Activated CD4-positive, alpha-beta T cell treated with anti-CD3 and anti-CD28 coated beads, Interleukin-2, amount 10 ng/mL, durations not matched to agents 24 days and 14 days (primary cell): ENCODE measurements around the gene FILIP1L. TPM values are rescaled to one million over a fixed set of nuclear protein-coding genes. Genes with fewer than 3 reads are reported as not detected.

Experiments
- DNase-seq: peaks from one replicate; pipeline ENCODE4 v3.0.0; 2022
- H3K27ac Mint-ChIP-seq: one replicate; pipeline ENCODE4 v1.8.0; 2022; ENCODE audit warnings: mild to moderate bottlenecking, mixed read lengths
- H3K27me3 Mint-ChIP-seq: one replicate; pipeline ENCODE4 v1.8.0; 2022; ENCODE audit warnings: mixed read lengths
- H3K36me3 Mint-ChIP-seq: one replicate; pipeline ENCODE4 v1.8.0; 2022; ENCODE audit warnings: low read depth, mild to moderate bottlenecking, mixed read lengths
- H3K4me1 Mint-ChIP-seq: one replicate; pipeline ENCODE4 v1.8.0; 2021; ENCODE audit warnings: mixed read lengths
- H3K4me3 Mint-ChIP-seq: one replicate; pipeline ENCODE4 v1.8.0; 2022; ENCODE audit warnings: mild to moderate bottlenecking, moderate library complexity, mixed read lengths
- H3K9me3 Mint-ChIP-seq: one replicate; pipeline ENCODE4 v1.8.0; 2021; ENCODE audit warnings: mixed read lengths
- intact Hi-C: fragments of 100-400 bp; cut with micrococcal nuclease; formaldehyde crosslinking; loops from one replicate; pipeline ENCODE4 v1.15.1; 2023
- total RNA-seq: library from RNA; stranded (reverse); gene quantifications from 2 replicates; pipeline ENCODE4 v1.2.3, GENCODE V29; 2022

Gene FILIP1L
- total RNA-seq, 1 donor from 2014 or later, result 1.4 TPM

- Mint-ChIP-seq H3K4me3 (no peak overlapping the region), H3K27ac (no peak overlapping the region), H3K4me1 (peaks cover 7% of the 10 kb centered on the region), H3K9me3 (no peaks in the 10 kb centered on the region), H3K36me3 (peaks cover 3% of the 10 kb centered on the region), H3K27me3 (no peaks in the 10 kb centered on the region)
- DNase-seq, result no peak
- intact Hi-C loops, result no loop called here
These were observed 152.4 kb downstream of the FILIP1L start for GRCh38 chr3:99961756-99962515.

DNA sequence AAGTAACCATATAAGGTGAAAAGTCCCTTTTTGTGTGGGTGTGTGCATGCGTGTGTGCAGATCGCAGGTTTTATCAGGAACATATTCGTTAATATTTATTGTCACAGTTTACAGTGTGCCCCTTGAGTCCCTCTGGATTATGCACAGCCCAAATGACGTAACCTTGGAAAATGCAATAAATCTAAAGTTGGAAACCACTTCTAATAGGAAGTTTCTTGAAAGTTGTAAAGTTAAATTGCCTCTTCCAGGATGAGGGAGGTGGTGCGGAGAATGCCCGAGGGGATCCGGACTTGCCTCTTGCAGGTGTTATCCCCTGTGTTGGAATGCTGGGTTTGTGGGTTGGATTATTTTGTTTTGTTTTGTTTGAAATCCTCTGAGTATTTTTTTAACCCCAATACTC lies 153.4 kb downstream of the FILIP1L start:
- Mint-ChIP-seq H3K4me1 (peaks cover 7% of the 10 kb centered on the region), H3K36me3 (peaks cover 3% of the 10 kb centered on the region), H3K4me3 (no peak overlapping the region), H3K9me3 (no peaks in the 10 kb centered on the region), H3K27me3 (no peaks in the 10 kb centered on the region), H3K27ac (no peak overlapping the region)
- intact Hi-C loops, result no loop called here
- DNase-seq, result no peak

DNA sequence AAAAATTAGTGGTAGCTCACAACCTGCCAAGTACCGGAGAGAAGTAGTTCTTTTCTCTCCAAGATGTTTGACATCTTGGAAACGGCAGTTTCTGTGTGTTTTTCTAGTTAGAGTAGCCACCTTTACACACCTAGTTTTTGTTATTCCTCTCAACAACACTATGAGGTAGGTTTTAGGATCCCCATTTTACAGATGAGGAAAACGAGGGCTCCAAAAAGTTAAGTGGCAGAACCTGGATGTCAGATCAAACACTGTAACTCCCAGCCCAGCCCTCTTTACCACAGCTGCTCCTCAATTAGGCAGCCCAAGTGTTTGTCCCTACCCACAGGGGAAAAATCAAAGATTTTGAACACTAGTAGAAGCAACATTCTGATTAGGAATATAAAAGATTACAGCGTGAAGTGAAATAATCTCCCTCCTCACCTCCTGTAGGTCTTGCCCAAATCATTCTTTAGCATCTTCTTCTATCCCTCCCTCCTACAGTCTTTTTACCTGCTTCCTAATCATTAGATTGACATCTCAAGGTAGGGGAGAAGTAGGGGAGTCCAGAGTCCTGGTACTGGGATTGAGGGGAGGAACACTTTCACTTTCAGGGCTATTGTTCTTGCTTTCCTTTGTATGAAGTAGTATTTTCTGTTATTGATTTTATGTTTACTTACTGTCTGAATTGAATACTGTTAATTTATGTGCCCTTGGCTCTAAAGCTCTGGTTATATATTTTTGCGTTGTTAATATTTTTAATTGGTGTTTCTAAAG lies 154.0 kb downstream of the FILIP1L start:
- Mint-ChIP-seq H3K36me3 (peaks cover 3% of the 10 kb centered on the region), H3K27ac (no peak overlapping the region), H3K4me1 (peaks cover 7% of the 10 kb centered on the region), H3K4me3 (no peak overlapping the region), H3K27me3 (no peaks in the 10 kb centered on the region), H3K9me3 (no peaks in the 10 kb centered on the region)
- no peak for DNase-seq
- intact Hi-C loops, result no loop called here

GRCh38 chr3:99958222-99958912 lies 155.9 kb downstream of the FILIP1L start:
- peaks cover 3% of the 10 kb centered on the region for H3K36me3 Mint-ChIP-seq
- H3K27me3 Mint-ChIP-seq, result no peaks in the 10 kb centered on the region
- no peaks in the 10 kb centered on the region for H3K9me3 Mint-ChIP-seq
- DNase-seq, result no peak
- H3K27ac Mint-ChIP-seq, result no peak overlapping the region
- peaks cover 3% of the 10 kb centered on the region for H3K4me1 Mint-ChIP-seq
- no peak overlapping the region for H3K4me3 Mint-ChIP-seq
- intact Hi-C loops, result no loop called here

DNA sequence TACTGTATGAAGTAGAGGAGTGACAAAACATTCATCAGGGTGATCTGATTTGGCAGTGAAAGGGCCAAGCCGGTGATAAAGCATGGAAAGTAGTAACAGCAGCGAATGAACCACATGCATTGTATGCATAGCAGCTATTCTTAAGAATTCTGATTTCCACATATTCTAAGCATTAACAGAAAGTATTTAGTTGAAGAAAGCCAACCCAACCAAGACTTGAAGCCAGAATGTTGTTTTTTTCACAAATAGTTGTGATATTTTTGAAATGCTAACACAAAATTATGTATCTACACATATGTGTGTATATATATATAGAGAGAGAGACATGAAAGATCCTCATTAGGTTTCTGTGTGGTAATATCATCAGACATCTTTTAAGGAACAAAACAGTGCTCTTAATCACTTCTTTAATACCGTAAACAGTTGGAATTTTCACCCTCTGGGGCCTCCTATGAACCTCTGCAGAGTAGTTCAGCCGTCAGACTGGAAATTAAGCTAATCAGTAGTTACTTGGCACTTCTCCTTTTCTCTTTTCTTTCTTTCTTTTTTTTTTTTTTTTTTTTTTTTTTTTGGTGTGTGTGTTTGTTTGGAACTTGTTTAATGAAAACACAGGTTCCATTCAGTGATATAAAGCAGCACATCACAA lies 157.0 kb downstream of the FILIP1L start:
- no peak overlapping the region for H3K27ac Mint-ChIP-seq
- no peaks in the 10 kb centered on the region for H3K27me3 Mint-ChIP-seq
- no peaks in the 10 kb centered on the region for H3K36me3 Mint-ChIP-seq
- intact Hi-C loops, result no loop called here
- no peak overlapping the region for H3K4me3 Mint-ChIP-seq
- H3K4me1 Mint-ChIP-seq, result peaks cover 3% of the 10 kb centered on the region
- no peak for DNase-seq
- H3K9me3 Mint-ChIP-seq, result no peaks in the 10 kb centered on the region

DNA sequence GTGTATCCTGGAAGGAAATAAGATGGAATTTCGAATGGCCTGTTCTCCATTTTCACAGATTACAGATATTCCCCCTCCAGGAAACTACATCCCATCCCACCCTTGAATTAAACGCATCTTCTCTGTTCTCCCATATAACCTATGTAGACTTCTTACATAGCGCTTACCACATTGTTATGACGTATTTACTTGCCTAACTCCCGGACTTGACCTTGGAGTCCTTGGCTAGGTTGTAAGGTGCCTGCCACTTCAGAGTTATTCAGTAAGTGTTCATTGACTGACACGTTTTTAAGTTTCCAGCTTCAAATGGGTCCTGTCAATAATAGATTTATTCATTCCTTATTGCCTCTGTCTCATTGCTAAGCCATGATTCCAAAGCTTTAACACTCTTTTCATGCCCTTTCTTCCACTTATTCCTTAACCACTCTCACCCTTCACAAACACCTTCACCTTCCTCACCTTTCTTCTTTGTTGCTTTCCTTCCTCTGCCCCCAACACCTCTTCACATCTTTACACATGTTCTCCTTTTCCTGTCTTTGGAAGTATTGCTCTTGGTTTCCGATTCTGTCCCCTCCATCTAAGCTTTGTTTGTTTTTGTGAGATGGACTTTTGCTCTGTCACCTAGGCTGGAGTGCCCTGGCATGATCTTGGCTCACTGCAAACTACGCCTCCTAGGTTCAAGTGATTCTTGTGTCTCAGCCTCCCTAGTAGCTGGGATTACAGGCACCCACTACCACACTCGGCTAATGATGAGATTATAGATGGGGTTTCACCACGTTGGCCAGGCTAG lies 158.3 kb downstream of the FILIP1L start:
- H3K4me3 Mint-ChIP-seq, result no peak overlapping the region
- H3K9me3 Mint-ChIP-seq, result no peaks in the 10 kb centered on the region
- intact Hi-C loops, result no loop called here
- H3K27me3 Mint-ChIP-seq, result no peaks in the 10 kb centered on the region
- no peak for DNase-seq
- no peaks in the 10 kb centered on the region for H3K36me3 Mint-ChIP-seq
- peaks cover 1% of the 10 kb centered on the region for H3K4me1 Mint-ChIP-seq
- no peak overlapping the region for H3K27ac Mint-ChIP-seq

DNA sequence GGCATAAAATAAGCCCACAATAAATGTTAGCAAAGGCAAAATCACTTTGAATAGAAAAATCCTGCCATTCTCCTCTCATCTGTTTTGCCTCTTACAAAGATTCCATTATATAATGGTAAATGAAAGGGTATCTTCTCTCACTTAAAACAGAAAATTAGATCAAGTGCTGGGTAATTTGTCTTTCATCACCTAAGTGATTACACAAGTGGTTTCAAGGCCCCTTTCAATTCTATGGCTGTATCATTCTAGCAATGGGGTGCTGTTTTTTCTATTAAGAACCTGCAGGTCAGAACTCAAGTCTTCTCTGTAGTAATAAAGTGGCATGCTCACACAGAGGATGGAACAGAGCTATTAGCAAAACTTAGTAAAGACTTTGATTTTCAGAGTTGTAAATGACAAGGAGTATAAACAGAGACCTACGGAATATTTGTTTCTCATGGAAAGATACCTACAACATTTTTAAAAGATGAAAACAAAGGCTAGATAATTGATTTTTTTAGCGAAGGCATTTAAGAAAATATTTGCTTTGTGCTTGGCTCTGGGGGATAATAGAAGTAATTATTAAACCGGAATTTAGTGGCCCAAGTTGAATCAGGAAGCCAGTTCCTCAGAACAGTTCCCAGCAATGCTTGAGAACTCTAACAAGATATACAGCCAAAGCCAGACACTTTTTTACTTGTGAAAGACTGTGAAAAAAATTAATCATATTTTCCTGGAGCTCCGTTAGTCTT lies 159.2 kb downstream of the FILIP1L start:
- intact Hi-C loops, result no loop called here

GRCh38 chr3:99953596-99953995 lies 160.7 kb downstream of the FILIP1L start:
- Mint-ChIP-seq H3K36me3 (no peaks in the 10 kb centered on the region), H3K27ac (no peak overlapping the region), H3K9me3 (no peaks in the 10 kb centered on the region), H3K27me3 (no peaks in the 10 kb centered on the region), H3K4me3 (no peak overlapping the region), H3K4me1 (peaks cover 6% of the 10 kb centered on the region)
- no peak for DNase-seq
- intact Hi-C loops, result no loop called here

More for the DNA sequence above, 159.2 kb downstream of the FILIP1L start:
- H3K27me3 Mint-ChIP-seq, result no peaks in the 10 kb centered on the region
- H3K36me3 Mint-ChIP-seq, result no peaks in the 10 kb centered on the region
- H3K4me1 Mint-ChIP-seq, result peaks cover 6% of the 10 kb centered on the region
- DNase-seq, result no peak
- no peak overlapping the region for H3K27ac Mint-ChIP-seq
- H3K9me3 Mint-ChIP-seq, result no peaks in the 10 kb centered on the region
- H3K4me3 Mint-ChIP-seq, result no peak overlapping the region

GRCh38 chr3:99952306-99952705 lies 162.0 kb downstream of the FILIP1L start:
- no peak for DNase-seq
- Mint-ChIP-seq H3K4me3 (no peak overlapping the region), H3K9me3 (no peaks in the 10 kb centered on the region), H3K4me1 (peaks cover 6% of the 10 kb centered on the region), H3K27me3 (no peaks in the 10 kb centered on the region), H3K27ac (no peak overlapping the region), H3K36me3 (no peaks in the 10 kb centered on the region)
- intact Hi-C loops, result no loop called here

DNA sequence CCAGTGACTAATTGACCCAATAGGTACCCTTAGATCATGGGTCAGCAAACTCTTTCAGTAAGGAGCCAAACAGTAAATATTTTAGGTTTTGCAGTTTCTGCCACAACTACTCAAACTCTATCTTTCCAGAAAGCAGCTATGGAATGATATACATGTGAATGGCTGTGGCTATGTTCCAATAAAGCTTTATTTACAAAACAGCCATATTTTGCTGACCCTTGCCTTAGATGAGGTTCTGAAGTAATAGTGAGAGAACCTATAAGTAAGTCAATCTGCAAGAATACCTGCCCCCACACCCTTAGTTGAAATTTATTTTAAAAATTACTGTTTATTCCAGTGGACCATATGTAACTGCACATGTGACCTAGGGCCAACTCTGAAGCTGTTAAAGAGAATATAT lies 162.6 kb downstream of the FILIP1L start:
- Mint-ChIP-seq H3K9me3 (no peaks in the 10 kb centered on the region), H3K27me3 (no peaks in the 10 kb centered on the region), H3K4me1 (peaks cover 6% of the 10 kb centered on the region), H3K4me3 (no peak overlapping the region), H3K36me3 (no peaks in the 10 kb centered on the region), H3K27ac (no peak overlapping the region)
- DNase-seq, result no peak
- intact Hi-C loops, result no loop called here

GRCh38 chr3:99950921-99951320 lies 163.4 kb downstream of the FILIP1L start:
- intact Hi-C loops, result no loop called here
- H3K9me3 Mint-ChIP-seq, result no peaks in the 10 kb centered on the region
- no peaks in the 10 kb centered on the region for H3K36me3 Mint-ChIP-seq
- H3K27ac Mint-ChIP-seq, result no peak overlapping the region
- no peak for DNase-seq
- H3K27me3 Mint-ChIP-seq, result no peaks in the 10 kb centered on the region
- no peak overlapping the region for H3K4me3 Mint-ChIP-seq
- peaks cover 6% of the 10 kb centered on the region for H3K4me1 Mint-ChIP-seq

DNA sequence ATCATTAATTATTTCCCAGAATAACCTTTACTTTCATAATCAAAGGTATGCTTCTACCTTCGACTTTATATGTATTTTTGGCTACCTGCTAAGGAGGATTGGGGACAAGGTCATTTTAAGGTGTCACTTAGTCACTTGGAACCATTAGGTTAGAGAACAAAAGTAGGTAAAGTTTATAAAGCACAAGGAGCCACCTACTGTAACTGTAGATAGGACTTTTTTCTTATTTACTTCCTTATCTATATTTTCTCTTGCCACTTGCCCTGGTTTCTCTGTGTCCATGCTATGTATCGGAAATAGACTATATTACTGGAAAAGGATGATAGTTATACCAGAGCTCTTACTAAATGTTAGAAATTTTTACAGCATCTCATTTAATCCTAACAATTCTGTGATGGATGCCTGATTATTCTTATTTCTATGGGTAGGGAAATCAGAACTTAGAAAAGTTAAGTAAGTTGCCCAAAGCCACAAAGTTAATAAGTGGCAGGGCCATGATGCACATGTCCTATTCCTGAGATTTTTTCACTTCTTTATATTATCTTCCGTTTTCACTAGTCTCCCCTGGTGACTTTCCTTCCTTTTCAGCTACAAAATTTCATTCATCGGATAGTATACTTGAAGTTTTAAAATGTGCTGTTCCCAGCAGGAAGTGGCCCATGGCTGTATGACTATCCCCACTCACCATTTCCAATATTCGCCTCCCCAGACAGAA lies 164.2 kb downstream of the FILIP1L start:
- no peak overlapping the region for H3K4me3 Mint-ChIP-seq

More for the DNA sequence above, 164.2 kb downstream of the FILIP1L start:
- Mint-ChIP-seq H3K36me3 (no peaks in the 10 kb centered on the region), H3K27me3 (no peaks in the 10 kb centered on the region), H3K27ac (no peak overlapping the region), H3K4me1 (peaks cover 8% of the 10 kb centered on the region), H3K9me3 (no peaks in the 10 kb centered on the region)
- no peak for DNase-seq
- intact Hi-C loops, result no loop called here
